ENCODE data around the gene KCNIP1.

KCNIP1 gene

DNA sequence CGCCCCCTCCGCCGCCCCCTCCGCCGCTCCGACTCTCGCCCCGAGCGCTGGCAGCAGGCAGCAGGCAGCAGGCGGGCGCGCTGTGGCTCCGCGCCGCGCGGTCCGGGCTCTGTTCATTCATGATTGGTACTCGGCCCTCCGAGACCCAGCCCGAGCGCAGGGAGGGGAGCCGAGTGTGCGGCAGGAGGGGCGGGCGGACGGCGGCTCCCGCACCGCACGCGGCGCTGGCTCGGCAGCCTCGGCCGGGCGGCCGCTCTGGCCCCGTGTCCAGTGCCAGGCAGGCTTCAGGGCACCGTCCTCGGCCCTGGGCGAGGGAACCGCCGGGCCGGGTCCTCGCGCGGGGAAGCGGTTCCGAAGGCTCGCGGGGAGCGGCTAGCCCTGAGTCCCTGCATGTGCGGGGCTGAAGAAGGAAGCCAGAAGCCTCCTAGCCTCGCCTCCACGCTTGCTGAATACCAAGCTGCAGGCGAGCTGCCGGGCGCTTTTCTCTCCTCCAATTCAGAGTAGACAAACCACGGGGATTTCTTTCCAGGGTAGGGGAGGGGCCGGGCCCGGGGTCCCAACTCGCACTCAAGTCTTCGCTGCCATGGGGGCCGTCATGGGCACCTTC lies at the start of gene KCNIP1:
Gene KCNIP1 (plus strand): TSS at position 31 of the 607 bp plus-strand sequence.
- no peak for DNase-seq (ENCODE audit: low spot score)

DNA sequence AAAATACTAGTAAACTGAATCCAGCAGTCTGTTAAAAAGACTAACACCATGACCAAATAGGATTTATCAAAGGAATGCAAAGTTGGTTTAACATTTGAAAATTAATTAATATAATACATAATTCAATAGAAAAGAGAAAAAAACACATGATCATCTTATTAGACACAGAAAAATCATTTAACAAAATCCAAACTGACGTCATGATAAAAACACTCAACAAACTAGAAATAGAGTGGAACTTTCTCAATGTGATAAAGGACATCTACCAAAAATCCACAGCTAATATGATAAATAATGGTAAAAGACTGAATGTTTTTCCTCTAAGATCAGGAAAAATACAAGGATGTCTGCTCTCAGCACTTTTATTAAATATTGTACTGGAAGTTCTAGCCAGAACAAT lies 40.4 kb upstream of the KCNIP1 start:
- DNase-seq (ENCODE audit: low spot score) = no peak

DNA sequence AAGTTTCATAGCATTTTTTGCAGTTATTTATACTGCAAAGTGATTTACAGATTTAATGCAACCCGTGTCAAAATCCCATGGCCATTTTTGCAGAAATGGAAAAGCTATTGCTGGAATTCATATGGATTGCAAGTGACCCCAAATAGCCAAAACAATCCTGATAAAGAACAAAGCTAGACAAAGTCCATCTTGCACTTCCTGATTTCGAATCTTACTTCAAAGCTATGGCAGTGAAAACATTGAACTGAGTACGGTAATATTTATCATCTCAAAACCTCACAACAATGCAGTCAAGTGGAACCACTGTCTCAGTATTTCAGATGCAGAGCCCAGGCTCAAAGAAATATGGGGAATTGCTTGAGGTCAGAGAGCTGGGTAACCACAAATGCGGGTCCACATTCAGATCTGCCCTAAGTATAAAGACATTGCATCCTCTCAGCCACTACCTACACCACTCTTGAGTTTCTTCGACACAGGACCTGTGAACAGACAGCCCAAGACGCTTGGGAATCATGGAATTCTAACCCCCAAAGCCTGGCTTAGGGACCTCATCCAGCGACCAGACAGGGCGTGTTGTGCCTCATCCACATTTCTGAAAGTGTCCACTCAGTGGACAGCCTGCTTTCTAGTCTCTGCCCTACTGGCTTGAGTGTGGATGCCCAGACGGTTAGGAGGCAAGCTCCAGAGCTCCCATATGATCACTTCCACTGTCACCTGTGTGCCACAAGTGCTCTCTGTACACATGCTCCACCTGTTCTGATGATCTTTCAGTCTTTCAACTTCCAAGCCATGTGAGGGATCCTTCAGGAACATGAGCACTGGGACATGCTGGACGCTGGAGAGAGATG lies 39.3 kb upstream of the KCNIP1 start:
- DNase-seq (ENCODE audit: low spot score) = no peak

DNA sequence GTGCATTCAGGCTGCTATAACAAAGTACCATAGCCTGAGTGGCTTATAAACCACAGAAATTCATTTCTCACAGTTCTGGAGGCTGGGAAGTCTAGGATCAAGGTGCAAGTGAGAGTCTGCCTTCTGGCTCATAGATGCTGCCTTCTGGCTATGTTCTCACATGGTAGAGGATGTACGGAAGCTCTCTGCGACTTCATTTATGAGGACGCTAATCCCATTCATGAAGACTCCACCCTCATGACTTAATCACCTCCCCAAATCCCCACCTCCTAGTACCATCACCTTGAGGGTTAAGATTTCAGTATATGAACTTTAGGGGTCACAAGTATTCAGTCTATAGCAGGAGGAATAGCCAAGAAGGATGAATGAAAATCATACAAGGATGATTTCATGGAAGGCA lies 37.3 kb upstream of the KCNIP1 start:
- no peak for DNase-seq (ENCODE audit: low spot score)

DNA sequence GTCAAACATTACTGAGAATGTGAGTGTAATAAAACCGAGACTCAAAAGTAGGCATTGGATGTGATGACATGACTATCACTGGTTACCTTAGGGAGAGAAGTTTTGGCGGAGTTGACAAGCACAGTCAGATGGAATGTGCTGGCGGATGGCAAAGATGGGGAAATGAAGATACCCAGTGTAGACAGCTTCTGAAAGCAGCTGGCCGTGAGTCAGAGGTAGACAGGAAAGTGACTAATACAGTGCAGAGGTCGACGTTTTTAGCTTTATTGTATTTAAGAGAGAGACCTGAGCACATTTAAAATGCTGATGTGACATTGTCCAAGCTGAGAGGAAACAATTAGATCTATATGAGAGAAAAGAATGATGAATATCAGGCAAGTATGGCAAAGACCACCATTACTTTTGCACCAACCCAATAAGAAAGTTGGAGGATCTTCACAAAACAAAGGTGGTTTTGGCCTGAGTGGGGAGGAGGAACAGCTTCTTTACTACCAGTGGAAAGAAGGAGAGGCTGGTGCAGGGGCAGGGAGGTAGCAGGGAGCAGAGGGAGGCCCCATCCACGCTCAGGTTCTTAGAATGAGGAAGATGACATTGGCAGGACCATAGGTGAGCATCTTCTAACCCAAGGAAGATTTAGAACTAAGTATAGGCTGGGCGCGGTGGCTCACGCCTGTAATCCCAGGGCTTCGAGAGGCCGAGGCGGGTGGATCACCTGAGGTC lies 36.7 kb upstream of the KCNIP1 start:
- DNase-seq (ENCODE audit: low spot score) = no peak

DNA sequence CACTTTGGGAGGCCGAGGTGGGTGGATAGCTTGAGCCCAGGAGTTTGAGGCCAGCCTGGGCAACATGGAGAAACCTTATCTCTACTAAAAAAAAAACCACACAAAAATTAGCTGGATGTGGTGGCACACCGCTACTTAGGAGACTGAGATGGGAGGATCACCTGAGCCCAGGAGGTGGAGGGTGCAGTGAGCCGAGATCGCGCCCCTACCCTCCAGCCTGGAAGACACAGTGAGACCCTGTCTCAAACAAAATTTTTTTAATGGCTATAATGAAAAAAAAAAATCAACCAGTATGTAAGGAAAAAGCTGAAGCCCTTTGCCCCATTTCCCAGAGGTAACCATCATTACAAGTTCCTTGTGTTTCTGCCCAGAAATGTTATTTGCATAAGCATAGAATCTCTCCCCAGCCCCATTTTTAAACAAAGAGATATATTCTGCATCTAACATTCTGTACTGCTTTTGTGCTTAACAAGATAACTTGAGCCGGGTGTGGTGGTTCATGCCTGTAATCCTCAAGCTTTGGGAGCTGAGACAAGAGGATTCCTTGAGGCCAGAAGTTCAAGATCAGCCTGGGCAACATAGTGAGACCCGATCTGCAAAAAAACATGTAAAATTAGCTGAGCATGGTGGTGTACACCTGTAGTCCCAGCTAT lies 35.1 kb upstream of the KCNIP1 start:
- DNase-seq (ENCODE audit: low spot score) = no peak

DNA sequence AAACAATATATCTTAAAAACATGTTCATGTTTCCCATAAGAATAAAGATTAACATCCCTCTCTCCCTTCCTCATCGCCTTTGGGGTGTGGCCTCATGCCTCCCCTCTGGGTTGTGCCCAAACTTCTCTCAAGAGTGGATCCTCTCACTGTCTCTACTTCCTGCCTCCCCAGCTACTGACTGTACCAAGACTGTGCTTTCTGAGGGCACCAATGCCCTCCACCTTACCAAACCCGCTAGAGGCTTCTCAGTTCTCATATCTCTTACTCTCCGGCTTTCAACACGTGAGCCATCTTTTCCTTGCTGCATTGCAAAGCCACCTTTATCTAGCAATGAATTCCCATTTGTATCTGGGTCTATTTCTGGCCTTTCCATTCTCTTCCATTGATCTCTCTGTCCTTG lies 34.4 kb upstream of the KCNIP1 start:
- no peak for DNase-seq (ENCODE audit: low spot score)

DNA sequence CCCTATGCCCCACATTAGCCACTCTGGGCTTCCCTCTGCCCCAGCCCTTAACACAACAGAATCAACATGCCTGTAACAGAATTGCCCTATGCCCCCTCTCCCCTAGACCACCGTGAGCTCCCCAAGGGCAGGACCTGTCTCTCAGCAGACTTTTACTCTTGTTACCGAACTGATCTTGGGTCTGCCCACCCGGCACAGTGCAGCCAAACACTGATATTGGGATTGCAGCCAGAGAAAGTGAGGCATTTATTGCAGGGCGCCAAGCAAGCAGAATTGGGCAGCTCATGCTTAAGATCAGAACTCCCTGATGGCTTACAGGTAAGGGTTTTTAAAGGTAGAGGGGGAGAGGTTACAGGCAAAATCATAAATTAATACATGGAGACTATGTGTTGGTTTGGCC lies 33.5 kb upstream of the KCNIP1 start:
- no peak for DNase-seq (ENCODE audit: low spot score)

DNA sequence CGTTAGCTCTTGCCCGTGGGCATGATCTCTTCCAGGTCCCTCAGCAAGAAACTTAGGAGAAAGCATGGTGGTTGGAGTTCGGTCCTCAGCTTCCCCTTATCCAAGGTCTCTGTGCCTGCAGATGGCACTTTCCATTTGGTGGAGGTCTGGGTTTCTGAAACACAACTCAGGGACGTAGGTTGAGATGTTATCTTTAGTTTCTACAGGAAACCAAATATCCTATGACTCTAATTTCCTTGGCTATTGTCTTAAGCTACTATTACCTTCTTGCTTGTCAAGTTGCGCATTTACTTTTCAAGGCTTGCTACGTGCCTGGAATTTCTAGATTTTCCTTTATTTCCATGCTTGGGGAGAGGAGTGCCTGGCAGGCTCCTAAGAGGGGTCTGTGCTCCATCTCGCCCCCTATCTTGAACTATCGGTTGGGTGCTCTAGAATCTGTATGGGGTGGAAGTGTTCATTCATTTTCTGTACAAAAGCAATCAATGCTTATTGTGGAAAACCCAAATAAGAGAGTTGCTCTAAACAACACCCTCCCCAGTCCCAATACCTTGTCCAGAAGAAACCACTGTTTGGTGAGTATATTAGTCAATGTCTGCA lies 32.9 kb upstream of the KCNIP1 start:
- DNase-seq (ENCODE audit: low spot score) = no peak

DNA sequence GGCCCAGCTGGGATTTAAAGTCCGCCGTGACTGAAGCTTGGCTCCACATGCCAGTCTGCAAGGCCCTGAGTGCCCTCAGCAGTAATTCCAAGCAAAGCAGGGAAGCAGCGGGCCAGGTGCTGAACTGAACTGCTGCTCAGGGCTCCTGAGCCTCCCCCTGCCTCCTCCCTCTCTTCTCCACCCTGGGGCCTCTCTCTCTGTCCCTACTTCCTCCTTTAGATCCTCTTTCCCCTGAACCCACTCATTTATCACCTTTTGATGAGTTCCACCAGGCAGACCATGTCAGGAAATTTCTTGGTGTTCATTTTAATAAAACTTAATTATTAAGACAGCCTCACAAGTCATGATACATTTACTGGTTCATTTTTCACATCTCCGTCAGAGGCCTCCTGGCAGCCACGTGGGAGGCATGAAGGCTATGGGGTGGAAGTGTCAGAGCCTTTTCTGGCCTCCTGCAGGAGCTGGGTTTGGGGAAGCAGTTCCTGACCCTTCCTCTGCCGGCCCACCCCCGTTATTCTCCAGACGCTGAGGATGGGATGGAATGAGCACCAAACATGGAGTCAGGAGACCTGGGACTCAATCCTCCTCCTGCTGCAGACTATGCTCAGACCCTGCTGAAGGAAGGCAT lies 32.2 kb upstream of the KCNIP1 start:
- DNase-seq (ENCODE audit: low spot score) = no peak

DNA sequence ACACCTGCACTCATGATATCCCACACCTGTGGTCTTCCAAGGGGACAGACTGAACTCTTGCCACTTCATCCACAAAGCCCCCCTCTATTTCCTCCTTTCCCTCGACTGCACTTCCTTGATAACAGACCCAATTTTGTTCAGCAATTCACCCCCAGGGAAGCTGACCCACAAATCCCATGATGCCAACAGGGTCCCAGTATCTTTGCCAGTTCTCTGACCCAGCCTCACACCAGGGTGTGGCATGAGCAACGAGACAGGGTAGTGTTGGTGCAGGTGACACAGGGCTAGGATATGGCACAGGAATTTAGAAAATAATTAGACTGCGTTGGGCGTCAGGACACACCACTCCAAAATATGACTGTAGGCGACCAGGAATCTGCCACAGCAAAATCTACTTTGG lies 30.2 kb upstream of the KCNIP1 start:
- DNase-seq (ENCODE audit: low spot score) = no peak

DNA sequence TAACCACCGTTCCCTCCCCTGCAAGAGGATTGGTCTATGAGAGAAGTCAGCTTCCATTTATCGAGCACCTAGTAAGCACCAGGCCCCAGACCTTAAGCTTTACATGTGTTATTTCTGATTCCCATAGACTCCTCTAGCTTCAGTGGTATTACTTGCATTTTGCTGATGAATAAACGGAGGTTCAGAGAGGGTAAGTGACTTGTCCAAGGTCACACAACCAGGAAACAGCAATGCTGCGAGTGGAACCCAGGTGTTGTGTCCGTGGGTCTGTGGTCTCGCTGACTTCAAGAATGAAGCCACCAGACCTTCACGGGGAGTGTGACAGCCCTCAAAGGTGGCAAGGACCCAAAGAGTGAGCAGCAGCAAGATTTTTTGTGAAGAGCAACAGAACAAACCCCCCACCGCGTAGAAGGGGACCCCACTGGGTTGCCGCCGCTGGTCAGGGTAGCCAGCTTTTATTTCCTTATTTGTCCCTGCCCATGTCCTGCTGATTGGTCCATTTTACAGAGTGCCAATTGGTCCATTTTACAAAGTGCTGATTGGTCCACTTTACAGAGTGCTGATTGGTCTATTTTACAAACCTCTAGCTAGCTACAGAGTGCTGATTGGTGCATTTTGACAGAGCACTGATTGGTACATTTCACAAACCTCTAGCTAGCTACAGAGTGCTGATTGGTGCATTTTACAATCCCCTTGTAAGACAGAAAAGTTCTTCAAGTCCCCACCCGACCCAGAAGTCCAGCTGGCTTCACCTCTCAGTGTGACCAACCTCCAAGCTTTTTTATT lies 29.1 kb upstream of the KCNIP1 start:
- DNase-seq (ENCODE audit: low spot score) = no peak

DNA sequence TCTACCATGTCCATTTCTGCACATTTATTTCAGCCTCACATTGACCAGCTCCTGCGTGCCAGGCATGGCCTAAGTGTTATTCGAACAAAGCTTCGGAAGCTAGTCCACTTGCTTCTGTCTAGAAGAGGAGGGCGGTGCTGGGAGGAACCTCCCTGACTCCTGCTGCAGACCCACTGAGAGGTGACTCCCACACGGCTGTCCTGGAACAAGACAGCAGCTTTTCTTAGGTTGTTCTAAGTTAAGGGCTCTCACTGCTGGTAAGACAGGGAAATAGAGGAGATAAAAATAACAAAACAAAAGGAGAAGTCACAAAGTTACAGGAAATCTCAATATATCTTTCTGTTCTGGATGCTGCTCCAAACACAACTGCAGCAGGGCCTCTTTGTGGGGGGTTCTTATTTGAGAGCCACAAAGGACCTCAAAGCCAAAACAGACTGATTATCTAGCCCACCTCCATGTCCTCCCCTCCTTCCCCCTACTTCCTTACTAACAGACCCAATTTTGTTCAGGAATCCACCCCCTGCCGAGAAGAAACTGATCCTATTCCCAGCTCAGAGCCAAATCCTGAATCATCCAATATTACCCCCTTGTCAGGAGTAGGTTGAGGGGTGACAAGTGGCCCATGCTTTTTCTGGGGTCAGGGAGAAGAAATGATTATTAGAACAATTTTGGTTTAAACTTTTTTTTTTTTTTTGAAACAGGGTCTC lies 28.4 kb upstream of the KCNIP1 start:
- no peak for DNase-seq (ENCODE audit: low spot score)

DNA sequence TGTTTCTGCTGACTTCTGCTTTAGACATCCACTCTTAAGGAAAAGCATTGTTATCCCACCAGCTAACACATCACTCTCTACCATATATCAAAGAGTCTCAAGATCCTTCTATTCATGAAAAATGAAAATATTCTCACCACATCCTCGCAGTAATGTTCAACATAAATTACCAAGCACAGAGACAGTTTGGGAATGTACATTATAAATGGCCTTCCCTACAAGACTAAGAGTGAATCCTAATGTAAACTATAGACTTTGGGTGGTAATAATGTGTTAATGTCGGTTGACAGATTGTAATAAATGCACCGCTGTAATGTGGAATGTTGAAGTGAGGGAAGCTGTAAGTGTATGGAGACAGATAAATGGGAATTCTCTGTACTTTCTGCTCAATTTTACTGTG lies 27.1 kb upstream of the KCNIP1 start:
- DNase-seq (ENCODE audit: low spot score) = no peak

DNA sequence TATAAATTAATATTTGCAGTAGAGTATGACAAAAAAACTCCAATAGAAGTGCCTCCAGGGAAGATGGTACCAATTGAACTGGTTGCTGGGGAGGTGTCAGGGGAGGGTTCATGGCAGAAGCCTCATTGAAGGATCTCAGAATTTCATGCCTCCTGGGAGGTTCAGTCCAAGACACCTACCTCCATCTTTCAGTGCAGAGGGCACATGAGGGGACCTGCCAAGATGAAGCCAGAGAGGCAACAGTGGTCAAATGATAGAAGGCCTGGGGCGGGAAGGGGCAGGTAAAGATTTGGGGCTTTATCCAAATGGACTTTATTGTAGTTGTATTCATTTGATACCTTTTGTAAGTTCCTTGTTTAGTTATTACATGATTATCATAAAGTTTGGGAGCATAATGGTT lies 25.9 kb upstream of the KCNIP1 start:
- no peak for DNase-seq (ENCODE audit: low spot score)

DNA sequence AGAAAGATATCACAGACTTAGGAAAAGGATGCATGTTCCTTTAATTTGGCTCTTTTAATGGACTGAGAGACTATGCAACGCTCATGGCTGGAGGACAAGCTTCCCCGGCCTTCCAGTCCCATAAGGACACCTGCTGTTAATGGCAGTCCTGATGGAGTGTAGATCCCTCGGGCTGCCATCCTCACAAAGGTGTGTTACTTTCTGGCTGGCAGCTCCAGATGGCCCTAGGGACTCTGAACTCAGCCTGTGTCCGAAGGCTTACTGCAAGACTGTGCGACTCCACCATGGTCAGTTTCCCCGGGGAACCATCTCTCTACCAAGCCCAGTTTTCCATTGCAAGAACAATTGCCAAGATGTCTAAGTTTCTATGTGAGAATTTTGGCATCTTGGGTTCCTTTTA lies 25.5 kb upstream of the KCNIP1 start:
- DNase-seq (ENCODE audit: low spot score) = no peak

DNA sequence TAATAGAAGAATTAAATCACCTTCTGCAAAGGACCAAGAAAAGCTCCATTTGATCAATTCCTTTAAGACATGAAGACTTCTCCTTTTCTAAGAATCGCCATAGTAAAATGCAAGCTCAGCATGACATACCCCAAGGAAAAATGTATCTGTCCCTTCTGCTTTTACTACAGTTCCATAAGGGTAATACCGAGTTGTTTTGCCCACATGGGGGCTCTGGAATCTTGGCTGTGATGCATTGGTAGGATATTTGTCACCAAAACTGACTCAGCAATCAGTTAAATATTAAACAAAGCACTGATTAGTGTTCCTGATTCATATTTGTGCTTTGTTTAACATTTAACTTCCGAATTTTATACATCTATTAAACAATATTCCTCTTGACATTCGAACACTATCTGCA lies 24.3 kb upstream of the KCNIP1 start:
- DNase-seq (ENCODE audit: low spot score) = no peak

DNA sequence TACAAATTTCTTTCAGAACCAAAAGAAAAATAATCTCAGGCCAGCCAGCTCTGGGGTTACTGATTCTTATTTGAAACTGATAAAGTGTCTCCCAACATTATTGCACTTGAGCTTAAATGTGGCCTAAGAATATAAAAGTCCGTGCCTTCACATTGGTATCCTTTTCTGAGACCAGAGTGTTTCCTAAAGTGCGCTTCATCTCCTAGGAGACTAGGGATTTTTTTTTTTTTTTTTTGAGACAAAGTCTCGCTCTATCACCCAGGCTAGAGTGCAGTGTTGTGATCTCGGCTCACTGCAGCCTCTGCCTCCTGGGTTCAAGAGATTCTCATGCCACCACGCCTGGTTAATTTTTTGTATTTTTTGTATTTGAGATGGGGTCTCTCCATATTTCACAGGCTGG lies 23.6 kb upstream of the KCNIP1 start:
- DNase-seq (ENCODE audit: low spot score) = no peak

DNA sequence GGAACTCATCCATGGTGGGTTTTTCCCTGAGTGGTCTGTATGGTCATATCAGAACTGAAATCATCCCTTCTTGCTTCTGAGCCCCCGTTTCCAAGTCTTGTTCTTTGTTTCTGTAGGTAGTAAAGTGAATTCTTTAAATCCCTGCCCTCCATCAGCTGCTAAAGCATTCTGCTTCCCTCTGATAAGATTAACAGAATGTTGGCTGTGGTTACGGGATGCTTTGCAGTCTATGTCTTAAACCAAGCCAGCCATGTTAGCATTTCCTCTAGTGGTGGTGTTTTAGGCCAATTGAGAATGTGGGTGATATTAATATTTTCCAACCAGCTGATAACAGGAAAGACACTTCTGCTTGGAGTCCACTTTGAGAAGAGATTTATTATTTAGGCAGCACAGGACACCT lies 22.0 kb upstream of the KCNIP1 start:
- no peak for DNase-seq (ENCODE audit: low spot score)

DNA sequence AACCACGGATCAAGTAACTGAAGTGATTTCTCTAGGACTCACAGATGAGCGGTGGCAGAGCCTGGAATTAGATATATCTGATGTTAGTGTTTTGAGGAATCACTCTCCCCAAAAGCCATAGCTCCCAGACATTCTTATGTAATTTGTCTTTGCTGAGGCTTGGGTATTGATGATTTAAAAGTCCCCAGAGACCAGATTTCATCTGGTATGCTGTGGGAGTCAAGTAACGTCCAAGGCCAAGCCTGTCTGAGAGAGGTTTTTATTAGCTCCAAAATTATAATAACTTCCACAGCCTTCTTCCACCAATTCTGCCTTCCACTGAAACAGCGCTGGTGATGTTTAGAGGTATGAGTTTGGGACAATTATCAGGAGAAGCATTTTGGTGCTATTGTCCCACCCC lies 21.3 kb upstream of the KCNIP1 start:
- DNase-seq (ENCODE audit: low spot score) = no peak

All from HuH-7.5 (cell line).